Daoy (cell line): ENCODE measurements around the gene ARHGAP22. TPM values are rescaled to one million over a fixed set of nuclear protein-coding genes. Genes with fewer than 3 reads are reported as not detected.
A peak's percentile ranks its signal among the peaks of the same experiment; 100 is the strongest.

ENCODE experiments used
- DNase-seq: peaks from one replicate; pipeline ENCODE4 v3.0.0-alpha.2; 2015; ENCODE audit warnings: low read depth
- total RNA-seq: library from RNA; depleted of rRNA; stranded (reverse); fragments of >200 nt; shearing (Covaris generic); gene quantifications from 2 replicates; pipeline ENCODE4 v1.2.3, GENCODE V29; 2014

The ARHGAP22 gene
- total RNA-seq, 1 experiment from 2014 or later, result 17.1 TPM

DNA sequence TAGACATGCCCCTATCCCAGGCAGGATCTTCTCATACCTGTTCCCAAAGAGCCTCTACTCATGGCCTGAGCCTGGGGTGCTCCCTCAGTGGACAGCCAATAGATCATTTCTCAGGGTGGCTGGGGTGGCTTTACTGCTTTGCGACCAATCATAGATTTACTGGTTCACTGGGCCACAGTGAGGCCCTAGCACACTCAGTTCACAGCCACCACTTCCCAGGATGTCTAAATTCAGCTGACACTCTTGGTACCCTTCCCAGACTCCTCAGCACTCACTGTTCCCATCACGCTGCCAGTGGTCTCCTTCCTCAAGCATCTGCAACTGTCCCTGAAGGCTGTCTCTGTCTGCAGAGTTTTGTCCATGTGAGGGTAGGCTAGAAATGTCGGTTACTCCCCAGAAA, 50.6 kb downstream of the ARHGAP22 start:
- no peak for DNase-seq

DNA sequence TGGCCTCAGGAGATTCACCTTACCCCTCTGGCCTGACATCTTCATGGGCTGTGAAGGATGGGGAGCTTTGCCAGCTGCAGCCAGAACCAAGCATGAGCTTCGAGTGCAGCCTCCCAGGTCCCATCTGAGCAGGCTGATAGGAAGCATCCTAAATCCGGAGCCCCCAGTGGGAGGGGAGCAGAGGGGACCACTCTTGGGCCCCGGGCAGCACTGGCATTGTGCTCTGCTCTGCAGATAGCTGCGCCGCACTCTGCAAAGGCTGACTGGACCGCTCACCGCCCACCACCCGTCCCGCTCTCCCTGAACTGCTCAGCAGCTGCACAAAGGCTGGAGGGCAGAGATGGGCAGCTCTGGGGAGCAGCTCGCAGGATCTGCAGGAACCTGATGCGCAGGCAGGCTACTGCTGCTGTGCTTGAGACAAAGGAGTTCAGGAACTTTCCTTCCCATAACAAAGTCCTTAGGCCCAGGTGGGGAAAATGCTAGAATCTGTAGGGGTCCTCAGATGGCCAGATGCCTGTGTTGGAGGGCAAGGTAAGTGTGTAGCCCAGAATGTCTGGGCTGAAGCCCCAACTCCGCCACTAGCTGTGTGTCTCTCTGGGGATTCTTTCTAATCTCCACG, 51.8 kb downstream of the ARHGAP22 start:
- no peak for DNase-seq

DNA sequence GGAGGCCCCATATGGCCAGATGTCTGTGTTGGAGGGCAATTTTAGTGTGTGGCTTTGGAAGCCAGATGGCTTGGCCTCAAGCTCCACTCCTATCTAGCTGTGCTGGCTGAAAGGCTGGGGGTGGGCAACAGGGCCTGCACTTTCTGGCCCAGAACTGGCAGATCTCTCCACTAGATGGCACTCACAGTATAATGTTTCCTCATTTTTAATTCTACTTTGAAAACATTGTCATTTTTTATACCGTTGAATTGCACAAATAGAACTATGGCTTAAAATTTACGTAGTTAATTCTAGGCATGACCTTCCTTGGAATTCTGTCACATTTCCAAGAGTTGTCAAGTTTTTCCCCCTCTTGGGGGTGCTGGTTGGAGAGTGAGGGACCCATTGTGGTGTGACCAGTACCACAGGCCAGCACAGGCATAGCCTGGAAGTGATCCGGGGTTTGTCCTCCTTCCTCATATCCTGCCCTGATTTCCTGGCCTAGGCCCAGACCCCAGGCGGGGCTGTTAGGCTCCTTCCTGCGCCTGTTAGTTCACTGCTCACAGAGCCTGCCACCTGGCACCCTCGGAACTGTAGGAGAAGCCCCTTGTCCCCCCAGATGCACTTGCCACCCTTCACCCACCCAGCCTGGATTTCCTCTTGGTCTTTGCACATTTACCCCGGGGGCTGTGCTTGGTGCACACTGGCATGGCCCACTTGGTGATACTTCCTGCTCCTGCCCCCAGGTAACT, 52.8 kb downstream of the ARHGAP22 start:
- peak; percentile 19 for DNase-seq

DNA sequence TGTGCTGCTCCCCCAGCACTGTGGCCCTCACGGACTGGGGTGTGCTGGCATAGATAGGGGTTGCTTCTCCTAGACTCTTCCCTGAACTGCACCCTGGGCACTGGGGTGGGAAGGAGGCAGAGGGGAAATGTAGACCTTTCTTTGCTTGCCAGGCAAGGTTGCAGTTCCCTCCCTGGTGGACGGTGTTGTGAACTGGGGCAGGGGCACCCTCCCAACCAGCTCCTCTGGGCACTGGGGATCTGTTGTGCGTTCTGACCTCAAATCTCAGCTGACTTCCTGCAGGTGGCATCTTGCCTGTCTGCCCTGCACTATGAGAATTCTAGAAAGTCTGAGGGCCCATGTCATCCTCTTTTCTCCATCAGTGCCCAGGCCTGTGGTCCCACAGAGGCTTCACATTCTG, 53.9 kb downstream of the ARHGAP22 start:
- DNase-seq, result no peak

DNA sequence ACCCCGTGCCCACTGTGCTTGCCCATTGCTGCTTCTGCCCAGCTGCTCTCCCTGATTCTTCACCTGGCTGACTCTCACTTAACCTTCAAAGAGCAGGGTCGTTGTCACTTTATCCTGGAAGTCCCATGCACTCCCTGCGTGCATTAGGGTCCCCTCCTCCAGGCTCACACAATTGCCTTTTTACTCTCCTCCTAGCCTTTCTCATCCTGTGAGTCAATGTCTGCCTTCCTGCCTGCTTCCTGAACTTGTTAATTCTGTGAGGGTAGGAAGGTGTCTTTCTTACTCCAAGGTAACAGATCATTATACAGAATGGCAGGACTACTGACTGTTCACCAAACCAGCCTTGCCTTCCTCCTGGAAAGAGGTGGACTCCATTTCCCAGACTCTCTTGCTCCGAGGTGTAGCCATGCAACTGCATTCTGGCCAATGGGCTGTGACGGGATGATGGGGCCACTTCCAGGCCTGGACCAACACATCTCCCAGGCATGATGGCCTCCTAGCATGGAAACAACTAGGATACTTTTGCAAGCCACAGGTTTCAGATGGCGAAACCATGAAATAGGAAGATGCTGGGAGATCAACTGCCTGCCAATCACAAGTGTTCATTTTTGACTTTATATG, 54.7 kb downstream of the ARHGAP22 start:
- DNase-seq, result no peak

DNA sequence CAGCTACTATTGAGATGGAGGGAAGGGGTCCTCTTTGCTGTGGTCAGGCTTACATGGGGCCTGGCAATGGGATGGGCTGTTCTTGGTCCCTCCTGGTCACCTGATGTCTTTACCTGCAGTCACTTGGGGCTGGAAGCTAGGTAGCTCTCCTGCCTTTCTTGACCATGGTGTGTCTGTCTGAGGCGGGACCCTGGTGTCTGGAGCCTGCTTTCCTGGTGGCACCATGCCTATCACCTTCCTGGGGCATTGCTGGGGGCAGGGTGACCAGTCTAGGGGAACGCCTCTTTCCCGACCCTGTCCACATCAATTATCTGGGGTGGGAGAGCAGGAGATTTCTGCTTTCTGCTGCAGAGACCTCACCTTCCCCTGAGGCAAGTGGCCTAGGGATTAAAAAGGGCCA, 55.6 kb downstream of the ARHGAP22 start:
- DNase-seq, result no peak

DNA sequence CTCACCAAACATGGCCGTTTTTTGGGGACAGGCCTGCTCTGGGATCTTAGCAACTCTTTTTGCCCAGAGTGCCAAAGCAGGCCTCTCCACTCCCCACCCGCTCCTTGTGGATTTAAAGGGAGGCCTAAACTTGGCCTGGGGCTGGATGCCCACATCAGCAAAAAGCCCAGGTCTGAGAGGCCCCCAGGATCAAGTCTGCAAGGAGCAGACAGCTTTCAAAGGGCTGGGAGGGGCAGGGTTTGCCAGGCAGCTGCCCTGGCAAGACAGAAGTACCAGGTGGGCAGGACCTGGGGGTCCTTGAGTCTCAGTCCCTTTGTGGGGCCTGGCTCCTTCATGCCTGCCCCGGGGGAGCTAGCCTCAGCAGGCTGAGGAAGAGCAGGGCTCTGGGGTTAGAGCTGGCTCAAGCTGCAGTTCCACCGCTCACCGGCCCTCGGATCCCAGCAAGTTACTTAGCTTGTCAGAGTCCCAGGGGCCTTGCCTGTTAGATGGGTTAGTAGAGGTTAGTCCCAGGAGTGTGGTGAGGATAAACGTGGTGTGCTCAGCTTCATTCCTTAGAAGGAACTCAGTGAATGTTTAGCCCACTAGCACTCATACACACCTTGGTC, 56.2 kb downstream of the ARHGAP22 start:
- no peak for DNase-seq

DNA sequence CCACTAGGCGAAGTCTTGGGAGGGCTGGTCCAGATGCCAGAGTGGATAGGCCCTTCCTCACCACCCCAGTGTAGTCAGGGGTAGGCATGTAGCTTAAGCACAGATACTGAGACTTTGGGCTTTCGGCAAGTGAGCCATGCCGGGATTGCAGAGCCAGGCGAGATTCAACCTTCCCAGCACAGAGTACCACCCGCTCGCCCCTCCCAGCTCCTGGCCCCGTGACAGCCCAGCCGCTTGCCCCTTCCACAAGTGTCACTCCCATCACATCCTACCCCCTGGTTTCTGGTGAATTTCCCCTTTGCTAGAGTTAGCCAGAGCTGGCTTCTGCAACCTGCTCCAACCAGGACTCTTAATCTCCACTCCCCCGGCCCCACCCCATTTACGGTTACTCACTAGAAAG, 56.9 kb downstream of the ARHGAP22 start:
- DNase-seq, result no peak

DNA sequence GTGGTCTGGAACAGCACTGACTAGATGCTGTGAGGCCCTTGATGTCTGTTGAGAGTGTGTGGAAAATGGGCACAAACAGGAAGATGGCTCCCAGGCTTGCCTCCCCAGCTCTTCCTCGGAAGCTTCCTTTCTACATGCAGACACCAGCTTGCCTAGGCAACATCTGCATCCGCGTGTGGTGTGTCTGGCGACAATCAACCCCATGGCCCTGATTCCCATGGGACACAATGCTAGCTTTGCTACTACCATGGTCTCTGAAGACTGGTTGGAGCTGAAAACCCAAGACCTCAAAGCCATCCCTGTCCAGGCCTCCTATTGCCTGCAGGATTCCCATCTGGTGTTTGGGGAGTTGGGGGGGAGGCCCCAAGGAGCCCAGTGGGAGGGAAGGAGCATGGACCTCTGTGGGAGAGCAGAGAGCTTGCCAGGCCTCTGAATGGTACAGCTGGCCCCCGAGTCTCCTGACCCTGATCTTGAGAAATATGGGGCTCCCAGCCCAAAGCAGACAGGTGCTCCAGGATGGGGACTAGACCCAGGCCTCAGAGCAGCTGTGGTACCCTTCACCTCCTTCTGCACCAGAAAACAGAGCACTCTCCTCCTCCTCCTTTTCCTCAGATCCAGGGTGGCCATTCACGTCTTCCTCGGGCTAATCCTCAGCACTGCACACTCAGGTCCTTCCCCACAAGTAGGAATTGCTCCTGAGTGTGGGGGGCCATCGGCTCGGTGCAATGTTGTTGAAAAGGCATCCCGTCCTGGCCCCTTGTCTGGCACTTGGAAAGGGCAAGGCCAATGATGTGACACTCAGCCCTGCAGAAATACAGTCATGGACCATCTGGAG, 57.6 kb downstream of the ARHGAP22 start:
- no peak for DNase-seq

DNA sequence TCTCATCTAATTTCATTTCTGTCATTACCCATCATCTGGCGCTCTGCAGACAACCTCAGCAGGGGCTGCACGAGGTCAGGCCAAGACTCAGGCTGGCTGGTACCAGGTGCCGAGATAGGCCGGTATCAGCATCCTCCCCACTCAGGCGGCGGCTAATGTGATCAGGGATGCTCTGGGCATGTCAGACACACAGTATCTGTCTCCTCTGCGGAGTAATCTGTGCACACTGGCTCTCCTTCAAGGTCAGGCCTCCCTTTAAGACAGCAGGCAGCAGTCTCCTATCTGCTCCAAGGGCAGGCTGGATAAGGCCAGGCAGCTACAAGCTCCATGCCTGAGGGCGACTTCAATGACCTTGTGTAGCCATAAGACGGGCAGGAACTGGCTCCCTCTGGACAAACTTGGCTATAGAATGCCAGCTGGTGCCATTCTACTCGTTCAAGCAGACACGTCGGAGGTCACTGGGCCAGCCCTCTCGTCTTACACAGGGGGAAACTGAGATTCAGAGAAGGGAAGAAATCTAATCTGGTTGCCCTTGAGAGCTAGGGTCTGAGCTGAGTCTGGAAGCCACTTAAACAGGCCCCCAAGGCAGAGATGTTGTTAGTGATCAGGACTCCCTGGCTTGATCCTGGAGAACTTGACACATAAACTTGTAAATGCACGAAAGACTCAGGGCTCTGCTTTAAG, 59.3 kb downstream of the ARHGAP22 start:
- no peak for DNase-seq

DNA sequence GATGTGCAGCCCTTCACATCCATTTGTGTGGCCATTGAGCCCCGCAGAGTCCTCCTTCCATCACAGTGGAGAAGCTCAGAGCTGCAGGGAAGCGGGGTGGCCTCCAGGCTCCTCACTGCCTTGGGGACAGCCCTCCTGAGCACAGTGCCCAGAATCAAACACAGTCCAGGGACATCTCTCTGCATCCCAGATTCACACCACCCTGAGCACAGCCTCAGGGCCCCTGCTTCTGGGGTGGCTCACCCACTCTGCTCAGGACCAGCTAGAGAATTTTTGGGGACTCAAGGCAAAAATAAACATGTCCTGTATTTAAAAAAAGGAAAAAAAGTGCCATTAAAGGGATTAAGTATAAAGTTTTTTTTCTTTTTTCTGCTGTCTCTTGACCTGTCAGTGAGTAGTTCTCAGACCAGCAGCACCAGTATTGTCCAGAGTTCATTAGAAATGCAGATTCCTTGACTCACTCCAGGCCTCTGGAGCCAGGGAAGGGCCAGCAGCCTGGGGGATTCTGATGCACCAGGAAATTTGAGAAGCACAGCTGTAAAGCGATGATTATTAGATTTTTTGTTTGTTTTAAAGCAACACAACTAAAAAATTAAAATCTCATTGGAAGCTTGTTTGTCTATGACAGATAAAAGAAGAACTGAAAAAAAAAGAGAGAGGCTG, 61.6 kb downstream of the ARHGAP22 start:
- no peak for DNase-seq

DNA sequence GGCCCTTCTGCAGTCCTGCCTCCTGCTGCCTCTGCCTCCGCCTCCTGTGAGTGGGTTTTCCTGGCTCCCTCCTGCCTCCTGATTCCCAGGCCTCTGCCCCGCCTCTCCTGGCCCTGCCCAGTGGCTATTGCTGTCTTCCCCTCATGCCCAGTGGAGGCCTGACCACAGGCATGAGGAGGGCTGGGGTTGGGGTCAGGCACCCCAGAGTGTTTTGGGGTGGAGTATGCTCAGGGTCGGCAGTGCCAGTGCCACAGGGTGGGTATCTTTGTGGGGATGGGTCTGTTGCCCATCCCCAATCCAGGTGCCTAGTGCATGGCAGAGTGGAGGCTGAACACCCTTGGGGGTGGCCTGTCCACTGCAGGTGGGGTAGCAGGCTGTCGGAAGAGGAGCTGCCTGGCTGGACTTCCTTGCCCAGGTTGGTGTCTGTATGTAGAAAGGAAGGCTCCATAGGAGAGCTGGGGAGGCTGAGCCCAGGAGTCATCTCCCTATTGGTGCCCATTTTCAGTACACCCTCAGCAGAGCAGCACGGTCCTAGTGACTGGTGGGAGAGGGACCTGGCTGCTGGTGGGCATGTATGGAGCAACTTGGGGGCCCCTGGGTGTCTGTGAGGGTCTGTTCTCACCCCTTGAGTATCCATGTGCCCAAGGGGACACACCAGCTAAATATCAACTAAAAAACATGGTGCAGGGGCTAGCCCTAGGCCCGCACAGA, 62.2 kb downstream of the ARHGAP22 start:
- DNase-seq, result no peak

DNA sequence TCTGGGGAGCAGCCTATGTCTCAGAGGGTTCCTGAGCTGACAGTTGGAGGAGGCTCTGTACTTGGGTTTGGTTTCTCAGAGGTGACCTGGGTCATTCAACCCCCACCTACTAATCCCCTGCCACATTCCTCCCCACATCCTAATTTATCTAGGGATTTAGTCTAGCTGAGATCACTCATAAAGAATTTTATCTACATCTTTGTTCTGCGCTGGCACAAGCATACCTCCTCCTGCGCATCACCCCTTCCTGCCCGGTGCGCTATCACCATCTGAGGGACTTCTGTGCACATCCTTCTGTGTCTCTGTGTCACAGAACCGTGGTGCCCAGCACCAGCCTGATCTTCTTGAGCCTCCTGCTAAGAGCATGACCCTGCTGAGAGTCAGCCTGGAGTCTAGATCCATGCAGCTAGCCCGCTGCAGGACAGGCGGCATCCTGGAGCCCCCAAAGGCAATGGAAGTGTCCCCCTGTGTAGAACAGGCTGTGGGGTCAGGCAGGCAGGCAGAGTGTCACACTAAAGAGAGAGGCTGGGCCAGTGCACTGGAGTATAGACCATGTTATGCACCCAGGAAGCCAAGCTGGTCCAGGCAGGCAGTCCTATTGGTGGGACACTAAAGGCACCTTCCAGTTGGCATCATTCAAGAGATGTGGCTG, 63.6 kb downstream of the ARHGAP22 start:
- DNase-seq, result no peak

DNA sequence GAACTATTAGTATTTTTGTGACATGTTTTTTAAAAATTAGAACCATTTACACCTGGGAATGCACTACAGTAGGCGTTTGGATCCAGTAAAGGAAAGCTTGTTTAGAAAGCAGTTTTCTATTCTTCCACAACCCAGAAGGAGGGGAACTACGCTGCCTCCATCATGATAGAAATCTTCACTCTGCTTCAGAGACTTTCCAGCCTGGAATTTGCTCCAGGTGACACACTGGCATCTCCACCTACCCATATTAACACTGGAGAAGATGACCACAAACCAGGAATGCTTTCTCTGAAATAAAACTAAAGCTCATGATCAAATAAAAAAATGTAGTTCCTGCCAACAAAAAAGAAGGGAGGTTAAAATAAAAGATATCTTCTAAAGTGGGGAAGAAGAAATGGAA, 66.3 kb downstream of the ARHGAP22 start:
- DNase-seq, result no peak

DNA sequence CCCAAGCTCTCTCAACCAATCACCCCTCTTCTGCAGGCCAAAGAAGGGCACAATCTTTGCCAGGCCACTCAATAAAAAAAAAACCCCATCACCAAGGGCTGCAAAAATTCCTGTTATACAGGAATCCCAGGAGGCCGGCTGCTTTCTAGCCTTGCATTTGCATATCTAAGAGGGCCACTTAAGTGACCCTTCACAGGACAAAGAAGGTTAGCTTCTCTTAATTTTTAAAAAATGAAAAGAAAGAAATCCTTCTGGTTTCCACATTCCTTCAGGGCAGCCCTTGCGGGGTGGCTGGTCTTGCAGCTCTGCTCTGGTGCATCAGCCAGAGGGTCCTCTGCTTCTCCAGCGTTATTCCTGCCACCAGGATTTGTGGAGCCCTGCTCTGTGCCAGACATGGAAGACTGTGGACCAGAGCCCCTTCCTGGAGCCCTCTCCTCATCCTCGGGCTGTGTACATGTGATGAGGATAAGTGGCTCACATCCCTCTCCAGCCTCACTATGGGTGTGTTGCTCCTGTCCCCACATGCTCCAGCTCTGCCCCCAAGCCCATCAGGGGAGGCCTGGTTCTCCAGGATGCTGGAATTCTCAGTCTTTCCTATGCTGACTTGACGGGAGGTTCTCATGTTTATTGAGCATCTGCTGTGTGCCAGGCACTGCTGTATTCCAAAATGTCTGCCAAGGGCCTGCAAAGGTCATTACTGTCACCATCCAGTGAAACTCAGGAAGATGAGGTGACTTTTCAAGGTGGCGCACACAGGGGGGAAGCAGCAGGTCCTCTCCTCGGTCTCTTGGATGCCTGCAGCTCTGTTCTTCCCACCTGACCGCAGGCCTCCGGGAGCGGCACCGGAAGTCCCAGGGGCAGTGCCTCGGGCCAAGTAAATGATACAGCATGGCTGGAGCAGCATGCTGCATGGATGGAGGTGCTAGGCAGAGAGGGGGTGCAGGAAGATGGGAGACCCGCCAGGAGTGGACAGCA, 67.7 kb downstream of the ARHGAP22 start:
- DNase-seq, result no peak

DNA sequence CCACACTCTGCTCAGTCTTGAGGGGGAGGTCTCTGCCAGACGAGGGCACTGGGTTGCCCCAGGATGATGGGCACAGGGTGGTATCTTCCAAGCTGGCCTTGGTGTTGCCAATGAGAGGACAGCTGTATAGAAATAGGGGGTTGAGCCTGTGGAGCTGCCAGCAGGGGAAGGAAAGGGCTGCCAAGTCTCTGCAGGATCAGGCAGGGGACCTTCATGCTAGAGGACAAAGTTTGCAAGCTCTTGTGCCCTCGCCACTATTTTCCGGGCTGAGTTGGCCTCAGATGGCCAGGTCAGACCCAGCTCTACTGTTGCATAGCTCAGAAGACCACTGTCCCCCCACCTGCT, 68.7 kb downstream of the ARHGAP22 start:
- DNase-seq, result no peak

DNA sequence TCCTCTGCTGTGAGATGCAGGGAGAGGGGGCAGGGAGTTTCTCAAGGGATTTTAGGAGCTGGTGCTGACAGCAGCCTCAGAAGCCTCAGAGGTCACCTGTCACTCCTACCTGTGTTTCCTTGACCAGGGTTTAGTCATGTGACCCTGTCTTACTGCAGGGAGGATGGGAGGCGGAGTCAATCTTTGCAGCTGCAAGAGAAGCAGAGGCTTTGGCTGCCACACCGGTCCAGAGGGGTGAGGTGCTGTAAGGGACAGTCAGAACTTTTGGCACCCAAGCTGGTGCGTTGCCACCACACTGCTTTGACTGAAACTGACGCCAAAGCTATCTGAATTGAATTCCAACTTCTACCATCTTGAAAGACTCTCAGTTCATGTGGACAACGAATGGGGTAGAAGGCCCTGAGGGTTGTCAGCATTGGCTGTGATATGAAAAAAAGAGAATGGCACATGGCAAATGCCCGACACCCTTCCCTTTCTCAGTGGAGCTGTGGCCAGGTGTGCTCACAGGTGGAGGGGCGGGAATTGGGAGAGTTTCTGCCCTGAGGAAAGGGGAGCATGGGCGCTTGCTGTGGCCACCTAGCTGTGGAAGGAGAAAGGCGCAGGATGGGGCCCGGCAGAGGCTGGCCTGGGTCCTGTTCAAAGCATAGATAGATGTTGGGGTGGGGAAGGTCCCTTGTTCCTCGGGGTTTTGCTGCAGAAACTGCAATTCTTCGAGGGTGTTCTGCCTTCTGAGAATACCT, 69.3 kb downstream of the ARHGAP22 start:
- no peak for DNase-seq
